Adrenal gland (tissue), 19 donors: ENCODE data around the gene ABI3BP. TPM values are rescaled to one million over a fixed set of nuclear protein-coding genes. Genes with fewer than 3 reads are reported as not detected.
A peak's percentile ranks its signal among the peaks of the same experiment; 100 is the strongest.

Experiments used
- DNase-seq, 7 donors: peaks; one replicate each; pipeline ENCODE4 v3.0.0-alpha.2; 2019 to 2020
- H3K27ac ChIP-seq, 5 donors: fragments of 200-600 bp; sonication (generic) in 4 of 5; 1 replicate in 3 of 5; 2 replicates in 2 of 5; pipeline versions ENCODE4 v1.5.1 to v1.8.0; 2016 to 2020; ENCODE audit warnings: mild to moderate bottlenecking in 1 of 5
- H3K27me3 ChIP-seq: fragments of 200-600 bp; 2 replicates; pipeline ENCODE4 v1.8.0; 2021
- H3K36me3 ChIP-seq, 2 donors: fragments of 200-600 bp; replicated peaks in 1 of 2; 1 replicate in 1 of 2; 2 replicates in 1 of 2; pipeline versions ENCODE4 v1.5.1 to v1.8.0; 2018 to 2022
- H3K4me1 ChIP-seq, 2 donors: fragments of 200-600 bp; replicated peaks in 1 of 2; 1 replicate in 1 of 2; 2 replicates in 1 of 2; pipeline versions ENCODE4 v1.5.1 to v1.8.0; 2018 to 2021
- H3K4me3 ChIP-seq, 4 donors: fragments of 200-600 bp; sonication (generic) in 3 of 4; one replicate each; pipeline ENCODE4 v1.5.1; 2016 to 2018
- H3K9me3 ChIP-seq, 3 donors: fragments of 200-600 bp; sonication (generic) in 1 of 3; replicated peaks in 1 of 3; 1 replicate in 2 of 3; 2 replicates in 1 of 3; pipeline versions ENCODE4 v1.5.1 to v1.8.0; 2016 to 2021
- CTCF ChIP-seq, 6 experiments: fragments of 450-650 bp in 4 of 6; fragments of 200-600 bp in 2 of 6; sonication (generic) in 1 of 6; IDR thresholded peaks; 1 replicate in 5 of 6; 2 replicates in 1 of 6; pipeline versions ENCODE4 v1.5.1 to v1.8.0; 2016 to 2021; ENCODE audit warnings: antibody characterized with exemption in 6 of 6, mild to moderate bottlenecking in 2 of 6, moderate library complexity in 1 of 6
- POLR2A ChIP-seq, 2 donors: fragments of 450-650 bp; IDR thresholded peaks; one replicate each; pipeline ENCODE4 v1.6.1; 2017; ENCODE audit warnings: antibody characterized with exemption in 2 of 2, mild to moderate bottlenecking in 2 of 2, moderate library complexity in 1 of 2
- WGBS, 4 donors: extraction: QIAGEN DNeasy Blood & Tissue Kit in 2 of 4; methylation state at CpG; one replicate each; pipeline versions ENCODE4 v1.1.5 to v1.1.7; 2013 to 2017; 5-methylcytosine and 5-hydroxymethylcytosine counted together
- intact Hi-C, 2 donors: fragments of 100-400 bp; cut with DNase I; formaldehyde crosslinking; loops; one replicate each; pipeline versions ENCODE4 v1.14.1 to v1.15.0; 2022 to 2023
- long read RNA-seq, 10 donors: library from polyadenylated mRNA in 3 of 10; unstranded in 2 of 10; stranded (forward) in 1 of 10; transcript quantifications; one replicate each; pipeline ENCODE4 v2.0.0 and lab custom pipeline, GENCODE V29; 2021 to 2026
- polyA plus RNA-seq, 3 donors: library from polyadenylated mRNA; stranded (reverse); fragments of 200-250 nt in 2 of 3; fragments of 350-450 nt in 1 of 3; fragmentation: Illumina TruSeq in 1 of 3; extraction: RNeasy Lipid Tissue Mini Kit (QIAGEN cat#74804) in 1 of 3; gene quantifications; one replicate each; pipeline ENCODE4 v1.2.3, GENCODE V29; 2013 to 2014
- total RNA-seq, 9 donors: library from RNA; depleted of rRNA in 4 of 9; stranded (reverse); fragments of >200 nt in 4 of 9; fragments of 120-200 nt in 1 of 9; fragmentation: NEBNext Ultra II Directional in 1 of 9; extraction: Animal tissue kit (Norgen Biotek cat#: 25700) in 1 of 9; gene quantifications; one replicate each; pipeline versions ENCODE4 v1.1.0 to v1.2.4, GENCODE V29; 2013 to 2023
- donor health status: healthy with polysubstance abuse.
- donor health status: Bipolar disorder and iron deficiency.
- donor health status: DM: yes; HTN: yes; CAD: no.
- donor health status: DM: no; HTN: no; CAD: no.
- donor health status: DM: no; HTN: no; CAD: no.
- donor health status: DM: yes; HTN: yes; CAD: no.

ABI3BP gene
- 10 to 100 TPM in 7 of 9 donors, 1 to 10 TPM in 2; 3.4 to 50.3 (median 23.2) TPM for total RNA-seq
- 10 to 100 TPM in 1 of 3 donors, 1 to 10 TPM in 2; 8.3 to 21.0 (median 9.0) TPM for polyA plus RNA-seq
- long read RNA-seq, donor 1, partial matches to known transcripts = 0 of 1 reads
- long read RNA-seq, donor 1, other reads (novel, unspliced or antisense) = 0 of 1 reads
- long read RNA-seq, donor 2 = 0 reads
- long read RNA-seq, donor 3 = 0 reads
- long read RNA-seq, donor 4, partial matches to known transcripts = 0 of 2 reads
- long read RNA-seq, donor 4, other reads (novel, unspliced or antisense) = 2 of 2 reads
- long read RNA-seq, donor 5, partial matches to known transcripts = 1 of 5 reads
- long read RNA-seq, donor 5, other reads (novel, unspliced or antisense) = 4 of 5 reads
- long read RNA-seq, donor 6, partial matches to known transcripts = 1 of 2 reads
- long read RNA-seq, donor 6, other reads (novel, unspliced or antisense) = 1 of 2 reads
- long read RNA-seq, donor 7 = 0 reads
- long read RNA-seq, donor 8 = 0 reads
- long read RNA-seq, donor 9 = 0 reads
- long read RNA-seq, donor 10 = 0 reads

GRCh38 chr3:100993309-100993708 lies at the start of gene ABI3BP:
Gene ABI3BP (minus strand): TSS chr3:100993421. CDS start chr3:100993384, 37 bp downstream.
- TF ChIP-seq CTCF (IDR thresholded peaks at IDR 0.05) (no peak), POLR2A (IDR thresholded peaks at IDR 0.05) (peak in 1 of 2 donors; percentile 74)
- Histone ChIP-seq H3K4me3 (peak within 1 kb of the TSS in 2 of 4 donors; percentile 10 to 51), H3K36me3 (no peaks in the 10 kb centered on the region), H3K27me3 (no peaks in the 10 kb centered on the region), H3K27ac (peak within 1 kb of the TSS in 3 of 5 donors; percentile 32 to 68 (median 35)), H3K9me3 (no peaks in the 10 kb centered on the region), H3K4me1 (no peaks in the 10 kb centered on the region)
- intact Hi-C loops = no loop called here
- DNase-seq = peak; percentile 66 to 83 (median 78)
- 6 to 11% (median 9%) methylated on average over 5 of the region's 5 CpGs for WGBS, 4 donors

- Histone ChIP-seq H3K27ac (no peak overlapping the region), H3K9me3 (no peaks in the 10 kb centered on the region), H3K4me3 (no peak overlapping the region), H3K4me1 (no peaks in the 10 kb centered on the region), H3K27me3 (no peaks in the 10 kb centered on the region), H3K36me3 (no peaks in the 10 kb centered on the region)
- TF ChIP-seq POLR2A (IDR thresholded peaks at IDR 0.05) (no peak), CTCF (IDR thresholded peaks at IDR 0.05) (no peak)
- 57 to 66% (median 60%) methylated on average over 2 of the region's 2 CpGs for WGBS, 4 donors
- intact Hi-C loops = no loop called here
- DNase-seq = no peak
Observed at GRCh38 chr3:101039285-101039684, 46.1 kb upstream of the ABI3BP start.

- H3K27ac ChIP-seq = no peak overlapping the region
- H3K9me3 ChIP-seq = no peaks in the 10 kb centered on the region
- no peak overlapping the region for H3K4me3 ChIP-seq
- WGBS, 4 donors = 46 to 70% (median 54%) methylated on average over 1 of the region's 1 CpG
- no peak for DNase-seq
- no peaks in the 10 kb centered on the region for H3K27me3 ChIP-seq
- intact Hi-C loops = no loop called here
- H3K36me3 ChIP-seq = no peaks in the 10 kb centered on the region
- no peaks in the 10 kb centered on the region for H3K4me1 ChIP-seq
- TF ChIP-seq CTCF (IDR thresholded peaks at IDR 0.05) (no peak), POLR2A (IDR thresholded peaks at IDR 0.05) (no peak)
Observed at GRCh38 chr3:101038880-101039279, 45.7 kb upstream of the ABI3BP start.

- TF ChIP-seq POLR2A (IDR thresholded peaks at IDR 0.05) (no peak), CTCF (IDR thresholded peaks at IDR 0.05) (no peak)
- Histone ChIP-seq H3K9me3 (no peaks in the 10 kb centered on the region), H3K27me3 (no peaks in the 10 kb centered on the region), H3K27ac (no peak overlapping the region), H3K36me3 (no peaks in the 10 kb centered on the region), H3K4me3 (no peak overlapping the region), H3K4me1 (no peaks in the 10 kb centered on the region)
- DNase-seq = no peak
- intact Hi-C loops = no loop called here
- 94 to 97% (median 96%) methylated on average over 1 of the region's 1 CpG for WGBS, 4 donors
Observed at GRCh38 chr3:101038393-101038792, 45.2 kb upstream of the ABI3BP start.
